HEK293T (cell line): ENCODE measurements around the gene TNKS2.
A peak's percentile ranks its signal among the peaks of the same experiment; 100 is the strongest.
"Not testable (repeated sequence)": the region's sequence is repeated elsewhere in the genome, so short reads cannot be mapped to it uniquely, and the experiment has no call there.

Experiments used
- CTCF ChIA-PET: fragments of 350-600 bp; formaldehyde crosslinking; extraction: SDS; loops from one replicate; lab custom pipeline; 2021; ENCODE audit warnings: antibody characterized with exemption, inconsistent platforms; lab: Yijun Ruan, JAX
- POLR2A ChIA-PET: fragments of 350-600 bp; formaldehyde crosslinking; extraction: SDS; loops from one replicate; lab custom pipeline; 2020; ENCODE audit warnings: antibody characterized with exemption, inconsistent platforms; lab: Yijun Ruan, JAX
- DNase-seq: peaks from one replicate; pipeline ENCODE4 v3.0.0; 2012; ENCODE audit warnings: mixed read lengths; ENCODE audit errors: extremely low spot score
- ARNT ChIP-seq: fragments of 450-650 bp; IDR thresholded peaks from 2 replicates; pipeline ENCODE4 v1.6.1; 2017; ENCODE audit warnings: mild to moderate bottlenecking
- CTBP1 ChIP-seq: fragments of 450-650 bp; IDR thresholded peaks from 2 replicates; pipeline ENCODE4 v1.6.1; 2016; ENCODE audit warnings: borderline replicate concordance
- ELF4 ChIP-seq: fragments of 450-650 bp; IDR thresholded peaks from 2 replicates; pipeline ENCODE4 v1.6.1; 2017; ENCODE audit warnings: antibody characterized with exemption
- FOXA1 ChIP-seq: fragments of 450-650 bp; IDR thresholded peaks from 2 replicates; pipeline ENCODE4 v1.6.1; 2016; ENCODE audit warnings: mild to moderate bottlenecking
- FOXK2 ChIP-seq: fragments of 450-650 bp; IDR thresholded peaks from 2 replicates; pipeline ENCODE4 v1.6.1; 2016; ENCODE audit warnings: mild to moderate bottlenecking
- FOXM1 ChIP-seq: fragments of 450-650 bp; IDR thresholded peaks from 2 replicates; pipeline ENCODE4 v1.6.1; 2017; ENCODE audit warnings: mild to moderate bottlenecking, borderline replicate concordance
- HDGF ChIP-seq: fragments of 450-650 bp; IDR thresholded peaks from 2 replicates; pipeline ENCODE4 v1.6.1; 2017; ENCODE audit warnings: antibody characterized with exemption, borderline replicate concordance
- L3MBTL2 ChIP-seq: fragments of 450-650 bp; conservative IDR thresholded peaks from 2 replicates; pipeline ENCODE4 v1.6.1; 2016; ENCODE audit warnings: mild to moderate bottlenecking
- LEF1 ChIP-seq: fragments of 450-650 bp; IDR thresholded peaks from 2 replicates; pipeline ENCODE4 v1.6.1; 2017; ENCODE audit warnings: mild to moderate bottlenecking, borderline replicate concordance
- NFRKB ChIP-seq: fragments of 450-650 bp; IDR thresholded peaks from 2 replicates; pipeline ENCODE4 v1.6.1; 2016; ENCODE audit warnings: mild to moderate bottlenecking, moderate library complexity
- PKNOX1 ChIP-seq: fragments of 450-650 bp; IDR thresholded peaks from 2 replicates; pipeline ENCODE4 v1.6.1; 2016
- SP1 ChIP-seq: fragments of 450-650 bp; IDR thresholded peaks from 2 replicates; pipeline ENCODE4 v1.6.1; 2017
- SUZ12 ChIP-seq: fragments of 450-650 bp; IDR thresholded peaks from 2 replicates; pipeline ENCODE4 v1.6.1; 2016; ENCODE audit warnings: mild to moderate bottlenecking
- TARDBP ChIP-seq: fragments of 450-650 bp; IDR thresholded peaks from 2 replicates; pipeline ENCODE4 v1.6.1; 2016
- ZNF384 ChIP-seq: fragments of 450-650 bp; IDR thresholded peaks from 2 replicates; pipeline ENCODE4 v1.6.1; 2016

TNKS2 gene

GRCh38 chr10:91886954-91887271, 88.7 kb downstream of the TNKS2 start:
- ChIA-PET CTCF (no interaction called here), POLR2A (interaction anchor here (0.9 to 1.6 kb wide), 10 partner anchors 8 to 969 kb away, joined by 3 to 15 read pairs (median 4); partner anchors contain the start of genes BTAF1 and TNKS2)
- DNase-seq = no peak
- no peak for TF ChIP-seq NFRKB
- TF ChIP-seq HDGF = 0 out of 2 replicates have a peak, but pooled peaks have one; percentile 72

- DNase-seq = peak; percentile 63
- POLR2A ChIA-PET = interaction anchor here (0.9 to 1.6 kb wide), 10 partner anchors 9 to 970 kb away, joined by 3 to 15 read pairs (median 4); partner anchors contain the start of genes BTAF1 and TNKS2
- TF ChIP-seq CTBP1 (0 out of 2 replicates have a peak, but pooled peaks have one; percentile 19), FOXK2 (no peak), TARDBP (no peak), L3MBTL2 (peak; percentile 90), HDGF (no peak), SP1 (no peak), FOXA1 (no peak), PKNOX1 (no peak), ELF4 (no peak), ZNF384 (no peak), LEF1 (peak; percentile 37; the same call in 1 of the 2 replicates), NFRKB (no peak)
- CTCF ChIA-PET = no interaction called here
These were observed 89.2 kb downstream of the TNKS2 start for GRCh38 chr10:91887272-91888076.

GRCh38 chr10:91891125-91892001, 93.1 kb downstream of the TNKS2 start:
- TF ChIP-seq FOXM1 (no peak), FOXK2 (no peak), CTBP1 (no peak), NFRKB (no peak), LEF1 (no peak), L3MBTL2 (no peak), PKNOX1 (no peak), ELF4 (no peak), SUZ12 (no peak), ARNT (no peak), ZNF384 (no peak), SP1 (no peak)
- DNase-seq = no peak
- ChIA-PET CTCF (no interaction called here), POLR2A (interaction anchor here (0.7 kb wide), 1 partner anchor 11 kb away, joined by 3 read pairs; no protein-coding TSS in a partner anchor)

- POLR2A ChIA-PET = no interaction called here
- CTCF ChIA-PET = no interaction called here
- TF ChIP-seq ZNF384 (0 out of 2 replicates have a peak, but pooled peaks have one; percentile 8), PKNOX1 (no peak)
- no peak for DNase-seq
These were observed 94.8 kb downstream of the TNKS2 start for GRCh38 chr10:91893051-91893450.

- CTCF ChIA-PET, DNase-seq, POLR2A ChIA-PET: not testable (repeated sequence)
These were observed 96.0 kb downstream of the TNKS2 start for GRCh38 chr10:91894261-91894685.

GRCh38 chr10:91896212-91896756, 98.1 kb downstream of the TNKS2 start:
- DNase-seq = no peak
- POLR2A ChIA-PET = interaction anchor here (1.3 kb wide), 1 partner anchor 11 kb away, joined by 4 read pairs; no protein-coding TSS in a partner anchor
- TF ChIP-seq ZNF384 (no peak), NFRKB (no peak), FOXA1 (no peak), FOXM1 (no peak), PKNOX1 (no peak), ELF4 (no peak), FOXK2 (no peak), SP1 (no peak), CTBP1 (no peak), TARDBP (no peak), LEF1 (no peak), L3MBTL2 (no peak), ARNT (no peak)
- CTCF ChIA-PET = interaction anchor here (0.8 kb wide), 1 partner anchor 16 kb away, joined by 3 read pairs; no protein-coding TSS in a partner anchor
